Nephron (organoid): Measurements from ENCODE around the gene TMA16.

Source experiments
- H3K27ac Mint-ChIP-seq, 3 experiments: 2 replicates each; pipeline ENCODE4 v1.8.0; 2020; ENCODE audit warnings: mixed read lengths in 3 of 3, mild to moderate bottlenecking in 2 of 3, moderate library complexity in 1 of 3
- H3K27me3 Mint-ChIP-seq: 2 replicates; pipeline ENCODE4 v1.8.0; 2021; ENCODE audit warnings: low read depth, mild to moderate bottlenecking, moderate library complexity, mixed read lengths
- H3K36me3 Mint-ChIP-seq: 2 replicates; pipeline ENCODE4 v1.8.0; 2020; ENCODE audit warnings: low read depth, mixed read lengths
- H3K4me1 Mint-ChIP-seq: 2 replicates; pipeline ENCODE4 v1.8.0; 2020; ENCODE audit warnings: mixed read lengths
- H3K4me3 Mint-ChIP-seq, 3 experiments: 2 replicates each; pipeline ENCODE4 v1.8.0; 2020; ENCODE audit warnings: mild to moderate bottlenecking in 3 of 3, mixed read lengths in 3 of 3, moderate library complexity in 2 of 3
- H3K9me3 Mint-ChIP-seq: 2 replicates; pipeline ENCODE4 v1.8.0; 2020; ENCODE audit warnings: mixed read lengths
- CTCF ChIP-seq, 3 experiments: fragments of 200-600 bp; sonication (generic); IDR thresholded peaks; one replicate each; pipeline ENCODE4 v1.5.0; 2021; ENCODE audit warnings: antibody characterized with exemption in 3 of 3; ENCODE audit not compliant: unreplicated experiment in 3 of 3

Gene TMA16

GRCh38 chr4:163484906-163485305 lies 9.6 kb upstream of the TMA16 start:
- Mint-ChIP-seq H3K9me3 (no peaks in the 10 kb centered on the region), H3K4me1 (no peaks in the 10 kb centered on the region), H3K36me3 (no peaks in the 10 kb centered on the region), H3K27ac (no peak overlapping the region), H3K27me3 (no peaks in the 10 kb centered on the region), H3K4me3 (no peak overlapping the region)
- peak; percentile 57 to 72 (median 61) for TF ChIP-seq CTCF (IDR thresholded peaks at IDR 0.05; ENCODE audit: unreplicated experiment in 3 of 3)

GRCh38 chr4:163485589-163485988 lies 8.9 kb upstream of the TMA16 start:
- no peaks in the 10 kb centered on the region for H3K4me1 Mint-ChIP-seq
- H3K4me3 Mint-ChIP-seq = no peak overlapping the region
- H3K27me3 Mint-ChIP-seq = no peaks in the 10 kb centered on the region
- peak overlapping the region in 1 of 3 experiments; percentile 29 for H3K27ac Mint-ChIP-seq
- H3K9me3 Mint-ChIP-seq = no peaks in the 10 kb centered on the region
- TF ChIP-seq CTCF (IDR thresholded peaks at IDR 0.05; ENCODE audit: unreplicated experiment in 3 of 3) = no peak
- no peaks in the 10 kb centered on the region for H3K36me3 Mint-ChIP-seq

- Mint-ChIP-seq H3K27ac (no peak overlapping the region), H3K9me3 (no peaks in the 10 kb centered on the region), H3K4me3 (no peak overlapping the region), H3K36me3 (no peaks in the 10 kb centered on the region), H3K27me3 (no peaks in the 10 kb centered on the region), H3K4me1 (no peaks in the 10 kb centered on the region)
- TF ChIP-seq CTCF (IDR thresholded peaks at IDR 0.05; ENCODE audit: unreplicated experiment in 3 of 3) = no peak
Observed at GRCh38 chr4:163486321-163486720, 8.2 kb upstream of the TMA16 start.

GRCh38 chr4:163489929-163490328 lies 4.6 kb upstream of the TMA16 start:
- Mint-ChIP-seq H3K27me3 (no peaks in the 10 kb centered on the region), H3K4me3 (no peak overlapping the region), H3K4me1 (no peaks in the 10 kb centered on the region), H3K27ac (no peak overlapping the region), H3K9me3 (no peaks in the 10 kb centered on the region), H3K36me3 (no peaks in the 10 kb centered on the region)
- no peak for TF ChIP-seq CTCF (IDR thresholded peaks at IDR 0.05; ENCODE audit: unreplicated experiment in 3 of 3)

- Mint-ChIP-seq H3K36me3 (peaks cover 10% of the 10 kb centered on the region), H3K9me3 (no peaks in the 10 kb centered on the region), H3K27me3 (no peaks in the 10 kb centered on the region), H3K4me1 (peaks cover 21% of the 10 kb centered on the region), H3K27ac (peak overlapping the region; percentile 98 to 99 (median 98)), H3K4me3 (peak overlapping the region; percentile 96 to 99 (median 98))
- no peak for TF ChIP-seq CTCF (IDR thresholded peaks at IDR 0.05; ENCODE audit: unreplicated experiment in 3 of 3)
Observed at GRCh38 chr4:163492951-163493504, 1.5 kb upstream of the TMA16 start.

GRCh38 chr4:163493643-163494359 lies 689 bp upstream of the TMA16 start:
- Mint-ChIP-seq H3K9me3 (no peaks in the 10 kb centered on the region), H3K36me3 (peaks cover 10% of the 10 kb centered on the region), H3K27ac (peak overlapping the region; percentile 98 to 99 (median 98)), H3K27me3 (no peaks in the 10 kb centered on the region), H3K4me1 (peaks cover 21% of the 10 kb centered on the region), H3K4me3 (peak overlapping the region; percentile 96 to 99 (median 98))
- no peak for TF ChIP-seq CTCF (IDR thresholded peaks at IDR 0.05; ENCODE audit: unreplicated experiment in 3 of 3)
